ENCODE data around the gene WBP2. TPM values are rescaled to one million over a fixed set of nuclear protein-coding genes. Genes with fewer than 3 reads are reported as not detected.

The WBP2 gene
- total and polyA plus RNA-seq, 10 of the 15 experiments (the other 5 are each of a cell fraction or from before 2014, with no cell fraction given), result 1.5 to 57.3 (median 27.5) TPM

DNA sequence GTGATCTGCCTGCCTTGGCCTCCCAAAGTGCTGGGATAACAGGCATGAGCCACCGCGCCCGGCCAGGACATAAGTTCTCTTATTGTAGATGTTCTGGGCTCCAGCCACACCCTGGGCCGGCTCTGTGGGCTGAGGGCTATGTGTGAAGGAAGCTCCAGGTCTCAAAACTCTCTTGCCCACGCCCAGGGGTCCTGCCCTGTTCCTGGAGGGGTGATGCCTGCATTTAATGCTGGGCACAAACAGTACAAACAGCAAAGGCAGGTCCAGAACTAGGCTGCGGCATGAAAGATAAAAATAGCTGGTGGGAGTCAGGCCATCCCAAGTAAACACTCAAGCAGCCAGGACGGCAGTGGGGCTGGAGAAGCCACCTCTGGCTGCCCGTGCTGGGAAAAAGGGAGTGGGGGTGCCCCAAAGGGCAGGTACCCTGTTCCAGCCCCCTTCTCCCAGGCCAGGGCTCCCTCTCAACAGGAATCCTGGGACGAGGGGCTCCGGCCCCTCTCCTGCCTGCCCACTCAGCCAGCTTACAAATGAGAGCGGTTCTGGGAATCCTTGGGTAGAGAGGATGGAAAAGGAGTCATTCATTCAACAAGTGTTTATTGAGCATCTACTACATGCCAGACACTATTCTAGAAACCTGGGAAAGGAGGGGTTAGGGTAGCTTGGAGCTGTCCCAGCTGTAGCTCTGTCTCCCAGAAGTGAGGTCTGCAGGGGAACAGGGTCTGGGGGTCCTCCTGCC is 18.6 kb upstream of the WBP2 start:
- no peak overlapping the region for H3K9ac ChIP-seq (ENCODE audit: control insufficient read depth, insufficient read depth, low read length)
- no TSS peak for BruUV-seq (replicated peaks)
- H3K4me1 ChIP-seq (ENCODE audit: control insufficient read depth, insufficient read depth, low read length), result peaks cover 25% of the 10 kb centered on the region
- ATAC-seq (no peak), DNase-seq (ENCODE audit: low read depth, low spot score) (no peak), FAIRE-seq (no peak)
- RAD21 ChIA-PET (ENCODE audit: unreplicated experiment), result interaction anchor here (1.2 kb wide), 1 partner anchor 1499 kb away, joined by 3 read pairs; no protein-coding TSS in a partner anchor
- CTCF ChIA-PET, result interaction anchor here (0.7 to 7.9 kb wide), 4 partner anchors 14 to 129 kb away, joined by 4 to 81 read pairs (median 4); partner anchors contain the start of genes TRIM65 and WBP2
- intact Hi-C loops (cut with micrococcal nuclease; ENCODE audit: unreplicated experiment), result no loop called here
- peaks cover 1 to 2% of the 10 kb centered on the region in 2 experiments; a peak in 3 of 4 replicates for H3K27me3 ChIP-seq (replicated peaks in 1 of 2; ENCODE audit: control insufficient read depth in 2 of 2, insufficient read depth in 2 of 2, low read length in 1 of 2)
- H3K36me3 ChIP-seq (ENCODE audit: control insufficient read depth in 2 of 2, insufficient read depth in 2 of 2, low read length in 1 of 2), result no peaks in the 10 kb centered on the region
- H3K9me3 ChIP-seq (replicated peaks; ENCODE audit: control insufficient read depth, insufficient read depth, low read length), result no peaks in the 10 kb centered on the region
- 70% methylated on average over 11 of the region's 11 CpGs for WGBS (ENCODE audit: insufficient coverage, insufficient replicate concordance, low lambda C conversion rate, missing lambda C conversion rate)
- no peaks in the 10 kb centered on the region for H3K79me2 ChIP-seq (ENCODE audit: control insufficient read depth, insufficient read depth, low read length)
- no peak overlapping the region for H3K4me3 ChIP-seq
- in situ Hi-C loops (cut with MboI), result no loop called here
- H3K4me2 ChIP-seq (ENCODE audit: control insufficient read depth, insufficient read depth), result no peak overlapping the region
- H4K20me1 ChIP-seq (ENCODE audit: control insufficient read depth, insufficient read depth), result no peaks in the 10 kb centered on the region
- SMC1A ChIA-PET (ENCODE audit: uncharacterized antibody, unreplicated experiment), result interaction anchor here (1.1 to 1.8 kb wide), 2 partner anchors 13 to 15 kb away, joined by 4 to 5 read pairs; no protein-coding TSS in a partner anchor
- no peak overlapping the region for H3K27ac ChIP-seq (ENCODE audit: control insufficient read depth, insufficient read depth)
- POLR2A ChIA-PET, result no interaction called here
- H2AFZ ChIP-seq (ENCODE audit: control insufficient read depth, low read depth, low read length), result no peak overlapping the region
- no peak for TF ChIP-seq MYB (IDR thresholded peaks at IDR 0.05; ENCODE audit: borderline replicate concordance, low read depth, low read length)
- TF ChIP-seq, protein P1, sequence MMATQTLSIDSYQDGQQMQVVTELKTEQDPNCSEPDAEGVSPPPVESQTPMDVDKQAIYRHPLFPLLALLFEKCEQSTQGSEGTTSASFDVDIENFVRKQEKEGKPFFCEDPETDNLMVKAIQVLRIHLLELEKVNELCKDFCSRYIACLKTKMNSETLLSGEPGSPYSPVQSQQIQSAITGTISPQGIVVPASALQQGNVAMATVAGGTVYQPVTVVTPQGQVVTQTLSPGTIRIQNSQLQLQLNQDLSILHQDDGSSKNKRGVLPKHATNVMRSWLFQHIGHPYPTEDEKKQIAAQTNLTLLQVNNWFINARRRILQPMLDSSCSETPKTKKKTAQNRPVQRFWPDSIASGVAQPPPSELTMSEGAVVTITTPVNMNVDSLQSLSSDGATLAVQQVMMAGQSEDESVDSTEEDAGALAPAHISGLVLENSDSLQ (IDR thresholded peaks at IDR 0.05), result no peak
- no peak for TF ChIP-seq NR2C2 (IDR thresholded peaks at IDR 0.05; ENCODE audit: borderline replicate concordance, control insufficient read depth, insufficient read length, low read depth)
- TF ChIP-seq, protein P2, sequence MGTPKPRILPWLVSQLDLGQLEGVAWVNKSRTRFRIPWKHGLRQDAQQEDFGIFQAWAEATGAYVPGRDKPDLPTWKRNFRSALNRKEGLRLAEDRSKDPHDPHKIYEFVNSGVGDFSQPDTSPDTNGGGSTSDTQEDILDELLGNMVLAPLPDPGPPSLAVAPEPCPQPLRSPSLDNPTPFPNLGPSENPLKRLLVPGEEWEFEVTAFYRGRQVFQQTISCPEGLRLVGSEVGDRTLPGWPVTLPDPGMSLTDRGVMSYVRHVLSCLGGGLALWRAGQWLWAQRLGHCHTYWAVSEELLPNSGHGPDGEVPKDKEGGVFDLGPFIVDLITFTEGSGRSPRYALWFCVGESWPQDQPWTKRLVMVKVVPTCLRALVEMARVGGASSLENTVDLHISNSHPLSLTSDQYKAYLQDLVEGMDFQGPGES (IDR thresholded peaks at IDR 0.05), result no peak
- no peak for TF ChIP-seq ETV6 (conservative IDR thresholded peaks at IDR 0.05 in 1 of 2, IDR thresholded peaks at IDR 0.05 in 1 of 2; ENCODE audit: borderline replicate concordance in 1 of 2, low read depth in 1 of 2)
- TF ChIP-seq STAT3 (IDR thresholded peaks at IDR 0.05; ENCODE audit: low read depth, low read length), result no peak
- no peak for TF ChIP-seq CREB1 (IDR thresholded peaks at IDR 0.05; ENCODE audit: low read depth)
- no peak for TF ChIP-seq SIN3A (IDR thresholded peaks at IDR 0.05; ENCODE audit: low read depth, low read length)
- TF ChIP-seq POLR2AphosphoS2 (IDR thresholded peaks at IDR 0.05; ENCODE audit: low read depth, low read length), result no peak
- no peak for TF ChIP-seq JUND (IDR thresholded peaks at IDR 0.05; ENCODE audit: low read depth, low read length)
- TF ChIP-seq CBFB (IDR thresholded peaks at IDR 0.05; ENCODE audit: low read depth), result no peak
- no peak for TF ChIP-seq ZBTB4 (CRISPR knock-in tag; IDR thresholded peaks at IDR 0.05)
- TF ChIP-seq ZBTB11 (CRISPR knock-in tag; IDR thresholded peaks at IDR 0.05), result no peak

Data from GM12878 (cell line).